ENCODE data around the gene RPL13A.
A peak's percentile ranks its signal among the peaks of the same experiment; 100 is the strongest.
"Not testable (repeated sequence)": the region's sequence is repeated elsewhere in the genome, so short reads cannot be mapped to it uniquely, and the experiment has no call there.

RPL13A gene

DNA sequence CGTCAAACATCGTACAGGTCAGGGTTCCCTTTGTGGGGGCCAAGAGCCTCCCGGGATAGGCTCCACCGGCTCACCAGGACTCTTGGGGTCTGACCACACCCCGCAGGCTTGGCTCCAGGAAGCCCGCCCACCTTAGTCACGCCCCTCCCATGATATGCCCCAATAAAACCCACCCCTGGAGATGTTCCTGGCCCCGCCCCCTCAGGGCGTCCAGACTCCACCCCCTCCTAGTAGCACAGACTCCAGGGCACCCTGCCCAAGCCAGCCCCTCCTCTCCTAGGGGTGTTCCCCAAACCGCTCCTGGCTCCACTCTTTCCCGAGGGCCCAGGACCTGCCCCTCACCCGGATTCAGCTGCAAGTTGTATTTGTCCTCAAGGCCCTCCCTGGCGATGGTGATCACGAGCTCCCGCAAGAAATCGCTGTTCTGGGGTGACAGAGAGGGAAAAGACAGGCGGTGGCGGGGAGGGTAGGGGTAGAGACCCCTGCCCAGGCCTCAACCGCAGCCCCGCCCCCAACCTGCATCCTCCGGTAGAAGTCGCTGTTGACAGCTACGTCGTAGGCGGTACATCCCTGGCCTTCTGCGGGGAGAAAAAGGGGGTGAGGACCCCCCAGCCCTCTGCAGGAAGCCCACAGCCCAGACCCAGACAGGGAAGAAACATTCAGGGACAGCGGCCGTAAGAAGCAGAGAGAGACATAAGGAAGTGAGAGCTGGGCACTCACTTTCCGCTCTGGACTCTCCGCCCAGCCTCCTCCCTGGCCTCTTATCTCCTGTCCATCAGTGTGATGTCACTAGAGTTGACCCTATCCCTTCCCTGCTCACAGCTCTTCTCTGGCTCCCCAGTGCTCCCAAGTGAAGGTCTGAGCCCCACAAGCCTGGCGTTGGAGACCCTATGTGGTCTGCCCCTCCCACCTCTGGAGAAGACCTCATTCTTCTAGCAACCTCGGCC lies 39.6 kb upstream of the RPL13A start:
- DNase-seq (ENCODE audit: insufficient read length, low spot score) (no peak), FAIRE-seq (no peak)
- no peak for TF ChIP-seq POLR2A (IDR thresholded peaks at IDR 0.05; ENCODE audit: low read depth, low read length)

- TF ChIP-seq POLR2A (IDR thresholded peaks at IDR 0.05; ENCODE audit: low read depth, low read length) = no peak
- FAIRE-seq = no peak
- no peak for DNase-seq (ENCODE audit: insufficient read length, low spot score)
Measured at GRCh38 chr19:49448432-49448786, 39.0 kb upstream of the RPL13A start.

DNA sequence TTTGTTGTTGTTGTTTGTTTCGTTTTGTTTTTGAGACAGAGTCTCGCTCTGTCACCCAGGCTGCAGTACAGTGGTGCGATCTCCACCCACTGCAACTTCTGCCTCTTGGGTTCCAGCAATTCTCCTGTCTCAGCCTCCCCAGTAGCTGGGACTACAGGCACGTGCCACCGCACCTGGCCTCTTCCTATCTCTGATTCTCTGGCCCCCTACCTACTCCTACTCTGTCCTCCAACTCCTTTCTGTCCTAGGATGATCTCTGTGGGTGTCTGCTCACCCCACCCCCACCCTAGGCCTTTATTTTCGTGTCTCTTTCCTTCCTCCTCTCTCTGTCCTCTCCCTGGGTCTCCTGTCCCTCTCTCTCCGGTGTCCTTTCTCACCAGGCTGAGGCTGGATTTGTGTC lies 37.0 kb upstream of the RPL13A start:
- FAIRE-seq = no peak
- no peak for TF ChIP-seq POLR2A (IDR thresholded peaks at IDR 0.05; ENCODE audit: low read depth, low read length)

GRCh38 chr19:49451430-49452181 lies 35.8 kb upstream of the RPL13A start, which contains the start of gene PIH1D1:
PIH1D1 (minus strand) TSS chr19:49451814; CDS start chr19:49451574, 240 bp downstream.
- TF ChIP-seq POLR2A (IDR thresholded peaks at IDR 0.05; ENCODE audit: low read depth, low read length) = 0 out of 2 replicates have a peak, but pooled peaks have one; percentile 29
- FAIRE-seq (peak; percentile 94), DNase-seq (ENCODE audit: insufficient read length, low spot score) (peak; percentile 97)

More for the DNA sequence above, 37.0 kb upstream of the RPL13A start:
- no peak for DNase-seq (ENCODE audit: insufficient read length, low spot score)

DNA sequence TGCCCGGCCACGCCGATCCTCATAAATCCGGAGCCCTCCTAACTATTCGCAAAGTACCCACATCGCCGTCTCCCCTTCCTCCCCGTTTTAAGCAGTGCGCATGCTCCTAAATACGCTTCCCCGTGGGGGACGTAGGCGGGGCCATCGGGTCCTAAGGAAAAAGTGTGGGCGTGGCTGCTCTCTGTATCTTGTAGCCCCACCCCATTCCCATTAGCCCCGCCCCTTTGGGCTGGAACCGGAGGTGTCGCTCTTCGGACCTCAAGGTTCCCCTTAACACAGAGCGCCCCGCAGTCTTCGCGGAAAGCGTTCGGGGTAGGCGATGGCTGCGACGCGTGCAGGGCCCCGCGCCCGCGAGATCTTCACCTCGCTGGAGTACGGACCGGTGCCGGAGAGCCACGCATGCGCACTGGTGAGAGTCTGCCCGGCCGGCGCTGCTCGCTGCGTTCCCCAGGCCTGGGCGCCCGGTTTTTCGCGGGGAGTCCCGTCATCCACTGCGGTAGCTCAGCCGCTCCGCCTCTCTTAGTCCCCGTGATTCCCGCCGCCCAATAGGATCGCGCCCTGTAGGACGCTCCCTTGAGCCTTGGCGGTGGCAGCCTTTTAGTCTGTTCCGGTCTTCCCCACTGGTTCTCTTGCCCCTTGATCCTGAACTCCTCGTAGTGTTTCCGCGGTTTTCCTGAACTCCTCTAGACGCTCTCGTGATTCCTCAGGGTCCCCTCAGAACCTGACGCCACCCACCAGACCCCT lies 34.2 kb upstream of the RPL13A start, which contains the start of gene ALDH16A1:
Gene ALDH16A1 (plus strand): TSS at position 213 of the 744 bp plus-strand sequence. CDS start 107 bp downstream, at position 320.
- peak; percentile 97 for DNase-seq (ENCODE audit: insufficient read length, low spot score)
- peak; percentile 71 for FAIRE-seq
- TF ChIP-seq POLR2A (IDR thresholded peaks at IDR 0.05; ENCODE audit: low read depth, low read length) = peak; percentile 69

DNA sequence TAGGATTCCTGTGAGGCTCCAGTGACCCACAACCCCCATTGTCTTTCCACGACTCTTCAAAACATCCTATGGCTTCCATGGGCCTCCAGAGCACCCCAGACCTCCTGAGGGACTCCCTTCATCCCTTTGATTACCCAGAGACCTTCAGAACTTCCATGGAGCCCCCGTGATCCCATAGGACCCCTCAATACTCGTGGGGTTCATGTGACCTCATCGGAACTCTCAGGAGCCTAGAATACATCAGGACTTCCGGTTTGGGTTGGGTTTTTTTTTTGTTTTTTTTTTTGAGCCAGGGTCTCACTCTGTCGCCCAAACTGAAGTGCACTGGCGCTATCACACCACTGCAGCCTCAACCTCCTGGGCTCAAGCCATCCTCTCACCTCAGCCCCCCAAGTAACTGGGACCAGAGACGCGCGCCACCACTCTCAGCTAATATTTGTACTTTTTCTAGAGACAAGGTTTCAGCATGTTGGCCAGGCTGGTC lies 33.6 kb upstream of the RPL13A start:
- no peak for TF ChIP-seq POLR2A (IDR thresholded peaks at IDR 0.05; ENCODE audit: low read depth, low read length)
- FAIRE-seq = no peak
- DNase-seq (ENCODE audit: insufficient read length, low spot score) = no peak

GRCh38 chr19:49455773-49456172 lies 31.6 kb upstream of the RPL13A start:
- TF ChIP-seq POLR2A (IDR thresholded peaks at IDR 0.05; ENCODE audit: low read depth, low read length) = no peak
- DNase-seq (ENCODE audit: insufficient read length, low spot score) = no peak
- no peak for FAIRE-seq

GRCh38 chr19:49456326-49456725 lies 31.1 kb upstream of the RPL13A start:
- TF ChIP-seq POLR2A (IDR thresholded peaks at IDR 0.05; ENCODE audit: low read depth, low read length) = no peak
- no peak for FAIRE-seq
- DNase-seq (ENCODE audit: insufficient read length, low spot score) = no peak

GRCh38 chr19:49458567-49458903 lies 28.9 kb upstream of the RPL13A start:
- DNase-seq (ENCODE audit: insufficient read length, low spot score) (no peak), FAIRE-seq (no peak)
- no peak for TF ChIP-seq POLR2A (IDR thresholded peaks at IDR 0.05; ENCODE audit: low read depth, low read length)

- DNase-seq (ENCODE audit: insufficient read length, low spot score) (no peak), FAIRE-seq (no peak)
- no peak for TF ChIP-seq POLR2A (IDR thresholded peaks at IDR 0.05; ENCODE audit: low read depth, low read length)
Measured at GRCh38 chr19:49459388-49459787, 28.0 kb upstream of the RPL13A start.

DNA sequence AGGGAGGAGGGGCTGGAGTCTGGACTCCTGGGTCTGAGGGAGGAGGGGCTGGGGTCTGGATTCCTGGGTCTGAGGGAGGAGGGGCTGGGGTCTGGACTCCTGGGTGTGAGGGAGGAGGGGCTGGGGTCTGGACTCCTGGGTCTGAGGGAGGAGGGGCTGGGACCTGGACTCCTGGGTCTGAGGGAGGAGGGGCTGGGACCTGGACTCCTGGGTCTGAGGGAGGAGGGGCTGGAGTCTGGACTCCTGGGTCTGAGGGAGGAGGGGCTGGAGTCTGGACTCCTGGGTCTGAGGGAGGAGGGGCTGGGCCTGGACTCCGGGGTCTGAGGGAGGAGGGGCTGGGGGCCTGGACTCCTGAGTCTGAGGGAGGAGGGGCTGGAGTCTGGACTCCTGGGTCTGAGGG lies 26.3 kb upstream of the RPL13A start:
- DNase-seq (ENCODE audit: insufficient read length, low spot score); FAIRE-seq: not testable (repeated sequence)

DNA sequence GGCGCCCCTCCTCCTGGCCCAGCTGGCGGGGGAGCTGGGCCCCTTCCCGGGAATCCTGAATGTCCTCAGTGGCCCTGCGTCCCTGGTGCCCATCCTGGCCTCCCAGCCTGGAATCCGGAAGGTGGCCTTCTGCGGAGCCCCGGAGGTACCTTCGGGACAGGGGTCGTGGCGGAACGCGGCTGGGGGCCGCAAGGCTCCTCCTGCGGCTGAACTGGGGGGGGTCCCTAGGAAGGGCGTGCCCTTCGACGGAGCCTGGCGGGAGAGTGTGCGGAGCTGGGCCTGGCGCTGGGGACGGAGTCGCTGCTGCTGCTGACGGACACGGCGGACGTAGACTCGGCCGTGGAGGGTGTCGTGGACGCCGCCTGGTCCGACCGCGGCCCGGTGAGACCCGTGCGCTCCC lies 25.8 kb upstream of the RPL13A start:
- FAIRE-seq (no peak), DNase-seq (ENCODE audit: insufficient read length, low spot score) (no peak)
- TF ChIP-seq POLR2A (IDR thresholded peaks at IDR 0.05; ENCODE audit: low read depth, low read length) = no peak

GRCh38 chr19:49462492-49462891 lies 24.9 kb upstream of the RPL13A start:
- TF ChIP-seq POLR2A (IDR thresholded peaks at IDR 0.05; ENCODE audit: low read depth, low read length) = no peak
- FAIRE-seq (no peak), DNase-seq (ENCODE audit: insufficient read length, low spot score) (no peak)

Data from H54 (cell line).